GM21526 (cell line): ENCODE results near the gene NFATC1.

Source experiments
- ATAC-seq: cut with Tn5 transposase; IDR thresholded peaks from one replicate; pipeline ENCODE4 v1.9.1; 2021; ENCODE audit warnings: moderate library complexity; ENCODE audit not compliant: unreplicated experiment, low FRiP score

Gene NFATC1

DNA sequence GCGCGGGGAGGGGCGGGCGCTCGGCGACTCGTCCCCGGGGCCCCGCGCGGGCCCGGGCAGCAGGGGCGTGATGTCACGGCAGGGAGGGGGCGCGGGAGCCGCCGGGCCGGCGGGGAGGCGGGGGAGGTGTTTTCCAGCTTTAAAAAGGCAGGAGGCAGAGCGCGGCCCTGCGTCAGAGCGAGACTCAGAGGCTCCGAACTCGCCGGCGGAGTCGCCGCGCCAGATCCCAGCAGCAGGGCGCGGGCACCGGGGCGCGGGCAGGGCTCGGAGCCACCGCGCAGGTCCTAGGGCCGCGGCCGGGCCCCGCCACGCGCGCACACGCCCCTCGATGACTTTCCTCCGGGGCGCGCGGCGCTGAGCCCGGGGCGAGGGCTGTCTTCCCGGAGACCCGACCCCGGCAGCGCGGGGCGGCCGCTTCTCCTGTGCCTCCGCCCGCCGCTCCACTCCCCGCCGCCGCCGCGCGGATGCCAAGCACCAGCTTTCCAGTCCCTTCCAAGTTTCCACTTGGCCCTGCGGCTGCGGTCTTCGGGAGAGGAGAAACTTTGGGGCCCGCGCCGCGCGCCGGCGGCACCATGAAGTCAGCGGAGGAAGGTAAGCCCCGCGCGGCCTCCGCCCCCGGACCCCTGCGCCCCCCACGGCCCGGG lies at the start of gene NFATC1:
Gene NFATC1 (plus strand): TSS at position 170 of the 644 bp plus-strand sequence. CDS start 295 bp downstream, at position 465.
- ATAC-seq: no peak

DNA sequence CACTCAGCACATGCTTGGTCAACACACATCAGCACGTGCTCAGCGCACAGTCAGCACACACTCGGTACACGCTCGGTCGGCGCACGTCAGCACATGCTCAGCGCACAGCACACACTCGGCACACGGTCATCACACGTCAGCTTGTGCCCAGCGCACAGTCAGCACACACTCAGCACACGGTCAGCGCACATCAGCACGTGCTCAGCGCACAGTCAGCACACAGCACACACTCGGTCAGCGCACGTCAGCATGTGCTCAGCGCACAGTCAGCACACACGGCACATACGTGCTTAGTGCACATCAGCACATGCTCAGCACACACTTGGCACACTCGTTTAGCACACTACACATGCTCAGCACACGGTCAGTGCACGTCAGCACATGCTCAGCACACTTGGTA lies 49.7 kb upstream of the NFATC1 start:
- no peak for ATAC-seq

DNA sequence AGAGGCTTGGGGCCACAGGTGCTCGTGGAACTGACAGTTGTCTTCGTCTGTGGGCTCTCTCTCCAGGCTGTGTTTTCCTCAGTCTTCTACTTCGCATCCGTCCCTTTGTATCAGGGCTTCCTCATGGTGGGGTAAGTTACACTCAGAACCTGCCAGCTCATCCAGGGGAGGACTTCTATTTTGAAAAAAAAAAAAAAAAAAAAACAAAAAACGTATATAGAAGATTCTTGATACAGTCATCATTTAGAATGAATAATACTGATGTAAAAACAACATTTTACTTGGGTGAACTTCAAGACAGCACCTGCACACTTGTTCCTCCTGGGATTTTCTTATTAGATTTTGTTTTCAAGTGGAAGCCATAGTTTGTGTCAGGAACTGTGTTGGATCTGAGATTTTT lies 47.7 kb upstream of the NFATC1 start:
- ATAC-seq: no peak

DNA sequence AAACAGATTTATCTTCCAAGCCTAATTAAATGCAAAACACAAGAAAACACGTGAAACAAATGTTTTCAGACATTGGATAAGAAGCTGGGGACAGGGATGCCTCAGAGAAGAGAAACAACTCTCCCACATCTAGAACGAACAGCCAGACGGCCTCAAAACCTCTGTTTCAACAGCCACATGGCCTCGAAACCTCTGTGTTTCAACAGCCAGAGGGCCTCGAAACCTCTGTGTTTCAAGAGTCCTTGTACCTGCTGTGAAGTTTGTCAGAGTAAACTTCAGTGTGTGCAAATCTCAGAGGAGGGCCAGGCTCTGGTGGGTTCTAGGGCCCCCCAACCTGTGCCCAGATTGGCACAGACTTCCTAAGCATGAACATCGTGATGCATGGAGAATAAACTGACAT lies 43.3 kb upstream of the NFATC1 start:
- no peak for ATAC-seq

DNA sequence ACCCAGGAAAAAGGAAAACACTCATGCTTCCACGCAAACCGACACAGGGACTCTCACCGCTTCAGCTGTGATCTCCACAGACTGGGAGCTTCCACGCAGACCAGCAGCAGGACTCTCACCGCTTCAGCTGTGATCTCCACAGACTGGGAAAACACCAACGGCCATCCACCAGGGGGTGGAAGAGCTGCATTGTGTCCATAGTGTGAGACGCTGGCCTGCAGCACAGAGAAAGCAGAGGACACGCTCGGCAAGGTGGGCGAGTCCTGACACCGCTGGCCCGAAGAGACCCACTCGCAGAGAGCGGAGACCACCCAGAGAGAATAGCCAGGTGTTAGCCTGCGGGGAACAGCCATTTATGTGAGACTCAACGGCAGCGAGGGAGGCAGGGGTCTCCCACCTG lies 42.5 kb upstream of the NFATC1 start:
- ATAC-seq: no peak

DNA sequence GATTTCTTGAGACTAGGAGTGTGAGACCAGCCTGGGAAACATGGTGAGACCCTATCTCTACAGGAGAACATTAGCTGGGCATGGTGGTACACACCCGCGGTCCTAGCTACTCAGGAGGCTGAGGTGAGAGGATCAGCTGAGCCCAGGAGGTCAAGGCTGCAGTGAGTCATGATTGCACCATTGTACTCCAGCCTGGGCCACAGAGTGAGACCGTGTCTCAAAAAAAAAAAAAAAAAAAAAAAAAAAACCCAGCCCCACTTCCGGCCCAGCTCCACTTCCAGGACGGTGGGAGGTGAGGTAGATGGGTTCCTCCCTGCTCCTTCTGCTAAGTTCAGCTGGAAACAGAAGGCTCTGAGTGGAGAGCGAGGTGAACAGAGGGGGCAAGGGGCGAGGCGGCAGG lies 41.4 kb upstream of the NFATC1 start:
- ATAC-seq: no peak

DNA sequence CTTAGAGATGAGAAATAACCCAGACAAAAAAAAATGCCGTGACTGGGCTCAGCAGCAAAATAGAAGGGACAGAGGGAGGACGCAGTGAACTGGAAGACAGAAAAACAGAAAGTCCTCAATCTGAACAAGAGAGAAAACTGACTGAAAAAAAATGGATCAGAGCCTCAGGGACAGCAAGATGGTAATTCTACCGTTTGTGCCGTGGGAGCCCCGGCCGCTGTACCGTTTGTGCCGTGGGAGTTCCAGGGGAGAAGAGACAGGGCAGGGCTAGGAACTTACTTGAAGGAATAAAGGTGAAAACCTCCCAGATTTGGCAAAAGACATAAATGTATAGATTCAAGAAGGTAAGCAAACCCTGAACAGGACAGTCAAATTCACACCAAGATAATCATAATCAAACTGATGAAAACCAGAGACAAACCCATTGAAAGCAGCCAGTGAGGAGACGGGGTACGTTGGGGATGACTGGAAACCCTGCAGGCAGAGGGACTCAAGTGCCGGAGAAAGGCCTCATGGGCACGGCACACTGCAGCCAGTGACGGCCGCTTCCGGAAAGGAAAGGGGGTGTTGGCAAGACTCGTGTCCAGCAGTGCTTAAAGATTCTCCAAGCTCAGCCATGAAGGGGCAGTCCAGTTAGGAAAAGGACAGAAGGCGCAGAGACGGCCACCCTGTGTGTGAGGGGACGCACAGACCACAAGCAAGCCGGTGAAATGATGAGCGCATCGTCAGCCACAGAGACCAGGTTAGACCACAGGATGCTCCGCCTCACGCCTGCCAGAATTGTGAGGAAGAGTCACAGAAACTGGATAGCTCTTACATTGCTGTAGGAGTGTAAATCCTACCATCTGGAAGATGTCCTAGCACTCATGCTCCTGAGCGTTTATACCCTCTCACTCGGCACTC lies 40.0 kb upstream of the NFATC1 start:
- ATAC-seq: peak; percentile 55

DNA sequence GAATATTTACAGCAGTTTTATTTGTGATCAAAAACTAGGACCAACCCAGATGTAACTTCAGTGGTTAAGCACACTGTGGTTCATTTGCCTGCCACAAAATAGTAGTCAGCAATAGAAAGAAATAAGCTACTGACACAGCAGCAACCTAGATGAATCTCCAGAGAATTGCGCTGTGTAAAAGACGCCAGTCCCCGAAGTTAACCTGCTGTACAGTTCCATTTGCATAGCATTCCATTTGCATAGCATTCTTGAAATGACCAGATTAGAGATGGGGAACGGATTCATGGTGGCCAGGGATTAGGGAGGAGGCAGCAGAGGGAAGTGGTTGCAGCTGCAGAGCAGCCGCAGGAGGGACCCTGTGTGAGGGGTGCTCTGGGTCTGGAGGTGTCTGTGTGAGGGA lies 39.3 kb upstream of the NFATC1 start:
- ATAC-seq: peak; percentile 77

DNA sequence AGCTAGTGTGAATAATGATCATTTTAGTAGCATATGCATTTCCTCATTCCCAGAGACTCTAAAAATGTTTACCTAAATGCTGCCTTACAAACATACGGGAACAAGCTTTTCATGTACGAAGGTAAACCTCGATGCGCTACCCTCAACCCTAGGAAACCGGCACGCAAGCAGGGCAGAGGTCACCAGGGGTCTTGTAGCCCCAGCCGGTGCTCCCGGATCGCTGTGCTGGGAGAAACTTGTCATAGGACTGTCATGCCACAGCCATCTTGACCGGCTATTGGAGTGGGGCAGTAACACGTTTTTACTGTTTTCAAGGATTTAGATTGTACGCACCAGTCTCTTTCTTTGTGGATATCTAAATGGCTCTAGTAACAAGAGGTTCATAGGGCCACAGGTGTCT lies 34.8 kb upstream of the NFATC1 start:
- no peak for ATAC-seq

DNA sequence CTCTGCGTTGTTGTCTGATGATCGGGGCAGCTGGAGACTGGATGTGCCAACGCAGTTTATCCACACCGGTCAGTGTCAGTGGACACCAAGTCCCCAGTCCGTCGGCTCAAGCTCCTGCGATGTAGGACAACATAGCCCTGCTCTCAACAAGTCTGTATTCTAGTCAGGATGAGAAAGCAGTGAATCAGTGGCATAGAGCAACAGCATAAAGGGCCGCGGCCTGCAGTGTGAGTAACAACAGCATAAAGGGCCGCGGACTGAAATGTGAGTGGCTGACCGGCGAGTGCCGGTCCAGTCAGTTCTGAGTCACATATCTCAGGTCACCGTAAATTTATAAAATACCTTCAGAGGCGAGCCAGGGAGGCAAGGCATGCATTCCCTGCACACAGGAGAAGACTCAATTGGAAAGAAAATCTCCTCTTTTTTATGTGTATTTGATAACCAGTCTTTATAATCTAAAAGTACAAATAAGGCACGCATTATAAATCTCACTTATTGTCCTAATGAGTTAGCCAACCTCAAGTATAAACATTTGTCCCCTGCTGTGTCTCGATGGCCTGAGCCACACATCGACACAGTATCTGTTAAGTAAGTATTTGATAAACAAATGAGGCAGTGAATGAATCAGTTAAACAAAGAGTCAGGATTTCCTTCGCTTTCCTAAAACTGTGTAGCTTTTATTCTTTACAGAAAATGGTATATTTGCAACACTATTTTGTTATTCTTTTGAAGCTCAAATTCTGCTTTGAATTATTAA lies 33.8 kb upstream of the NFATC1 start:
- ATAC-seq: no peak

DNA sequence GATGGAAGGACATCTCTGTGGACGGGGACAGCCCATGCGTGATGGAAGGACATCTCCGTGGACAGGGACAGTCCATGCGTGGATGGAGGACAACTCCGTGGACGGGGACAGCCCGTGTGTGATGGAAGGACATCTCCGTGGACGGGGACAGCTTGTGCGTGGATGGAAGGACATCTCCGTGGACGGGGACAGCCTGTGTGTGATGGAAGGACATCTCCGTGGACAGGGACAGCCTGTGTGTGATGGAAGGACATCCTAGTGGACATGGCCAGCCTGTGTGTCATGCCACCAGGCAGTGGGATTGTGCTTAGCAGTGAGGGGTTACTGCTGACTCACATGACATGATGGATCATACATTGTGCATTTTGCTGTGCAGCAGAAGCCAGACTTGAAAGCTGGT lies 30.0 kb upstream of the NFATC1 start:
- no peak for ATAC-seq

DNA sequence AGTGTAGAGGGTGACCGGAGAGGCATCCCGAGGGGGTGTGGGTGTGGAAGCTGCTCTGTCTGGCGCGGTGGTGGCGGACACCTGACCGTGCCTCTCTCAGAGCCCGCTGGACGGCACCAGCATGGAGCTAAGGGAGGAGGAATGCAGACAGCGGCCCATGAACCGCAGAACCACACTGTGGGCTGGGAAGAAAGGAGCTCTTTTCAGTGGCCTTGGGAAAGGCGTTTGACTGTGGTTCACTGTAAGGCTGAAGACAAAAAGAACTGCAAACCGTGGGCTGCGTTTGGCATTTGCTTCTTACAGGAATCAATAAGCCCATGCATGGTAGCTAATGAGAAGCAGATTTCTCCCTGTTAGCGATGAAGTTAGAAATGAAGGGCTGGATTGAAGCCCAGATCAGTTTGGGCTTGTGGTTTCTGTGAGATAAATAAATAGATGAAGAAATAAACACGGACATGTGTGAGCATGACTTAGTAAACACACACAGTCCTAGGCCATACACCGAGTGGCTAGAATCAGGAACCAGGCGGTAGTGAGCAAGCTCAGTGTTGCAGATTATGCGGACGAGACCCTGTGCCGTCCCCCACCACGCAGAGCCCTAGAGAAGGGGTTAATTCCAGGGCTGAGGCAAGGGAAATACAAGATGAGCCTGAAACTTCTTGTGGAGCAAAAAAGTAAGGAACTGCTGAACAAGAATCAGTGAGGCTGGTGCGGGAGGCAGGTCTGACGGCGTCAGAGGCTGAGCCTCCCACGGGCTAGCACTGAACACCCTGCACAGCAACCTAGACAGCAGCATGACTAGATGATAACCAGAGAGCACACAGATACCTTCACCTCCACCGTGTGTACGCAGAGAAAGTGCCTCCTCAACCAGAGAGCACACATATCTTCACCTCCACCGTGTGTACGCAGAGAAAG lies 29.3 kb upstream of the NFATC1 start:
- no peak for ATAC-seq

DNA sequence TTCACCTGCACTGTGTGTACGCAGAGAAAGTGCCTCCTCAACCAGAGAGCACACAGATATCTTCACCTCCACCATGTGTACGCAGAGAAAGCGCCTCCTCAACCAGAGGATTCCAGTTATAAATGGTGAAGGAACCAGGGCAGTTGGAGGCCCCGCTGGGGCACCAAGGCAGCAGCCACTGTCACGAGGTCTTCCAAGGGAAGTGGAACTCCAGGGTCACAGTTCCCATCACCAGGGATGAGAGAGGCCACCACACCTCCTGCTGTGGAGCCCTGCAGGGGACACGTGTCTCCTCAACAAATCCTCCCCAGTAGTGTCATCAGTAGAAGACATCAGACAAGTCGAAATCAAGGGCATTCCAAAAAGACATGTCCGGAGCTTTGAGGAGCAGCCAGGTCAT lies 28.2 kb upstream of the NFATC1 start:
- ATAC-seq: no peak

DNA sequence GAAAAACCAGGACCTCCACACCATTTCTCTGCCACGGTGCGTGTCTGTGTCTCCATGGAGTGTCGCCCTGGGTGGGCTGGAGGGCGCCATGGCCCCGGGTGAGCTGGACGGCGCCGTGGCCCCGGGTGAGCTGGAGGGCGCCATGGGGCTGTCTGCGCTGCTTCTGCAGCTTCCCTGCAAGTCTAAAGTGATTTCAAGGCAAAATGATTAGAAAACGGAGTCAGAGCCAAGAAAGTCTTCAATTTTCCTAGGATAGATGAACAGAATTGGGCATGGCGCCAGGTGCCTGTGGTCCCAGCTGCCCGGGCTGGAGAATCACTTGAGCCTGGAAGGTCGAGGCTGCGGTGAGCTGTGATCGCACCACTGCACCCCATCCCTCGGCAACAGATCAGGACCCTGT lies 27.7 kb upstream of the NFATC1 start:
- ATAC-seq: no peak

DNA sequence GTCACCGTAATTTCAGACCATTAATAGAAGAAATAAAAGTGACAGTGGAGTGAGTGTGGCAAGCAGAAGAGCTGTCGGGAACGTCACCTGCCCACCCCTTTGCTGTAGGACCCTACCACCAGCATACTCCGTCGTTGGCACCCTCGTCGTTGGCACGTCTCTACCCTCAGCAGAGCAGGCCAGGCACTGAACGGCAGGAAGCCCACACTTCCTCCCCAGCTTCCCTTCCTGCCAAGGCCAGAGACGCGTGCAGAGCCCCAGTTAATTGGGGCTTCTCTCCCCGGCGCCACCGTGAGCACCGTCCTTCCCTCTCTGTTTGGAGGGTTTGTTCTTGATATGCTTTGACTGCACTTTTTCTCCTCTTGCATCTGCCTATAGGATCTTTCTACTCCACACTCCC lies 27.0 kb upstream of the NFATC1 start:
- ATAC-seq: no peak

DNA sequence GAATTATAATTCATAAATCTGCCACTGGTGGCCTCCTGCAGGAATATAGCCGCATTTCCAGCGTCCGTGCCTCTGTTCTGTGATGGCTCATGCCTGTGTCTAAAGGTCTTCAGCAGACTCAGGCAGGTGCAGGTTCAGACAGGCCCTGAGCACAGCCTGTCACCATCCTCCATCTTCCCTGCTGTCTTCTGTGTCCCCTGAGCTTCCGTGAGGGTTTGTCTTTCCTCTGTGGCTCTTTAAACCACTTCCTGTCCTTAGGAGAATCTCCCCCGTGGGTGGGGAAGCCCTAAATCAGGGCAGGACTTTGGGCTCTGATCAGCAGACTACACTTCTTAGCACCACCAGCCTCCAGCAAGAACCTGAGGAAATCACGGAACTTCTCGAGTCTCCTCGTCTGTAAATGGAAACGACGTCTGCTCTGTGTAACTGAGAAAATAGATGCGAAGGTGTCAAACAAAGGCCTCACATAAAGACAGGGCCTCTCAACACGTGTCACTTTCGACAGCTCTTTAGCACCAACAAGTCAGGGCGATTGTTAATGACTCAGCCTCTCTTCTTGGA lies 24.1 kb upstream of the NFATC1 start:
- ATAC-seq: no peak

DNA sequence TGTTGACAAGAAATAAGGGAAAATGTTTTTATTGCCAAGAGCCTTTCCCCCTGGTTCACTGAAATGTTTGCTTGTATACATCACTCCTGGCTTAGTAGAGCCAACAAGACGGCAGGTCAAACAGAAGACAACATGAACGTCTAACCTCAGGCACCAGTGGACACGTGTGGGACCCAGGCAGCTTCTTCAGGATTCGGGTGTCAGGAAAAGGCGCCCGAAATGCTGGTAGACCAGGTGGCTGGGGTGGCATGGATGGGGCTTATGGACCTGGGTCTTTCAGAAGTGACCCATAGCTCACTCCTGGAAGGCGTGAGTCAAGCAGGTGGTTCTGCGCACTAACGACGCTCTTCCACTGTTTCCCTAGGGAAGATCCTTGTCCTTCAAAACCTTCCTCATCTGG lies 23.3 kb upstream of the NFATC1 start:
- no peak for ATAC-seq

DNA sequence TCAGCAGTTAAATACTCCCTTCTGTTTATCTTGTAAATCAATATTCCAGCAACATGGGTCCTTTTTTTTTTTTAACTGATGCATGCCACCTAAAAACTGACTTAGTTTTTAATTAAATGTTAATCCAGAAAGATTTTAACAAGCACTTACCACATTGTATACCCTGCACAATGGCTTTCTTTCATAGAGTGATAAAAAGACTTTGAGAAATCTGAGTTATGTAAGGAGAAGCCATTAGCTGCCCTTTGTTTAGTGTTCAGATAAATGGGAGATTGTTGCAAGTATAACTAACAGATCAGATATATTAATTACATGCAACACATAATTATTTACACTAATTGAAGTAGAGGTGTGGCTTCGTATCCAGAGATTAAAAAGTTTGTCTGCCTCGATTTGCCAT lies 22.7 kb upstream of the NFATC1 start:
- ATAC-seq: no peak

DNA sequence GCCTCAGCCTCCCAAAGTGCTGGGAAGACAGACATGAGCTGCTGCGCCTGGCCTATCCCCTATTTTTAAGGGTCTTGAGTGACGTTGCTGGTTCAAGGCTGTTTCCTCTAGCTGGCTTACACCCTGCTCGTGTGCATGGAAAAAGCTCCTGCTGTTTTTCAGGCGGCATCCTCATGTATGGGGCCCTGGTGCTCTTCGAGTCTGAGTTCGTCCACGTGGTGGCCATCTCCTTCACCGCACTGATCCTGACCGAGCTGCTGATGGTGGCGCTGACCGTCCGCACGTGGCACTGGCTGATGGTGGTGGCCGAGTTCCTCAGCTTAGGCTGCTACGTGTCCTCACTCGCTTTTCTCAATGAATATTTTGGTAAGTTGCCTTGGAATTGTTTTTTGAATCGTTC lies 22.0 kb upstream of the NFATC1 start:
- ATAC-seq: no peak
